ENCODE data around the gene PPP2R5E. TPM values are rescaled to one million over a fixed set of nuclear protein-coding genes. Genes with fewer than 3 reads are reported as not detected.

PPP2R5E gene
- total RNA-seq, 1 donor from 2014 or later, result 29.9 TPM

- no peak for DNase-seq (ENCODE audit: low spot score)
Observed at GRCh38 chr14:63435204-63435603, 108.0 kb downstream of the PPP2R5E start.

GRCh38 chr14:63432888-63433552, 110.2 kb downstream of the PPP2R5E start:
- DNase-seq (ENCODE audit: low spot score), result no peak

- DNase-seq (ENCODE audit: low spot score), result no peak
Observed at GRCh38 chr14:63432228-63432627, 110.9 kb downstream of the PPP2R5E start.

GRCh38 chr14:63431466-63431865, 111.7 kb downstream of the PPP2R5E start:
- DNase-seq (ENCODE audit: low spot score), result no peak

- DNase-seq (ENCODE audit: low spot score), result no peak
Observed at GRCh38 chr14:63428486-63428885, 114.7 kb downstream of the PPP2R5E start.

- DNase-seq (ENCODE audit: low spot score), result no peak
Observed at GRCh38 chr14:63426838-63427352, 116.3 kb downstream of the PPP2R5E start.

GRCh38 chr14:63423889-63424288, 119.3 kb downstream of the PPP2R5E start:
- no peak for DNase-seq (ENCODE audit: low spot score)

- DNase-seq (ENCODE audit: low spot score), result no peak
Observed at GRCh38 chr14:63423381-63423780, 119.8 kb downstream of the PPP2R5E start.

- DNase-seq (ENCODE audit: low spot score), result no peak
Observed at GRCh38 chr14:63421919-63422318, 121.3 kb downstream of the PPP2R5E start.

GRCh38 chr14:63421226-63421625, 122.0 kb downstream of the PPP2R5E start:
- DNase-seq (ENCODE audit: low spot score), result no peak

GRCh38 chr14:63418020-63418419, 125.2 kb downstream of the PPP2R5E start:
- DNase-seq (ENCODE audit: low spot score), result no peak

GRCh38 chr14:63413009-63413408, 130.2 kb downstream of the PPP2R5E start:
- DNase-seq (ENCODE audit: low spot score), result no peak

- DNase-seq (ENCODE audit: low spot score), result no peak
Observed at GRCh38 chr14:63406333-63406732, 136.8 kb downstream of the PPP2R5E start.

- DNase-seq (ENCODE audit: low spot score), result no peak
Observed at GRCh38 chr14:63405715-63406114, 137.5 kb downstream of the PPP2R5E start.

- no peak for DNase-seq (ENCODE audit: low spot score)
Observed at GRCh38 chr14:63404906-63405305, 138.3 kb downstream of the PPP2R5E start.

- DNase-seq (ENCODE audit: low spot score), result peak; percentile 5
Observed at GRCh38 chr14:63401646-63402045, 141.5 kb downstream of the PPP2R5E start.

GRCh38 chr14:63398952-63399351, 144.2 kb downstream of the PPP2R5E start:
- no peak for DNase-seq (ENCODE audit: low spot score)

GRCh38 chr14:63394841-63395240, 148.3 kb downstream of the PPP2R5E start:
- no peak for DNase-seq (ENCODE audit: low spot score)

- DNase-seq (ENCODE audit: low spot score), result no peak
Observed at GRCh38 chr14:63394432-63394831, 148.7 kb downstream of the PPP2R5E start.

GRCh38 chr14:63393012-63393411, 150.2 kb downstream of the PPP2R5E start:
- no peak for DNase-seq (ENCODE audit: low spot score)

- DNase-seq (ENCODE audit: low spot score), result no peak
Observed at GRCh38 chr14:63392236-63392635, 150.9 kb downstream of the PPP2R5E start.

- DNase-seq (ENCODE audit: low spot score), result peak; percentile 23
Observed at GRCh38 chr14:63388766-63389431, 154.3 kb downstream of the PPP2R5E start.

GRCh38 chr14:63387711-63388110, 155.5 kb downstream of the PPP2R5E start:
- peak; percentile 63 for DNase-seq (ENCODE audit: low spot score)
